ENCODE results near the gene CAMK2B.
"Not testable (repeated sequence)": the region's sequence is repeated elsewhere in the genome, so short reads cannot be mapped to it uniquely, and the experiment has no call there.

CAMK2B gene

DNA sequence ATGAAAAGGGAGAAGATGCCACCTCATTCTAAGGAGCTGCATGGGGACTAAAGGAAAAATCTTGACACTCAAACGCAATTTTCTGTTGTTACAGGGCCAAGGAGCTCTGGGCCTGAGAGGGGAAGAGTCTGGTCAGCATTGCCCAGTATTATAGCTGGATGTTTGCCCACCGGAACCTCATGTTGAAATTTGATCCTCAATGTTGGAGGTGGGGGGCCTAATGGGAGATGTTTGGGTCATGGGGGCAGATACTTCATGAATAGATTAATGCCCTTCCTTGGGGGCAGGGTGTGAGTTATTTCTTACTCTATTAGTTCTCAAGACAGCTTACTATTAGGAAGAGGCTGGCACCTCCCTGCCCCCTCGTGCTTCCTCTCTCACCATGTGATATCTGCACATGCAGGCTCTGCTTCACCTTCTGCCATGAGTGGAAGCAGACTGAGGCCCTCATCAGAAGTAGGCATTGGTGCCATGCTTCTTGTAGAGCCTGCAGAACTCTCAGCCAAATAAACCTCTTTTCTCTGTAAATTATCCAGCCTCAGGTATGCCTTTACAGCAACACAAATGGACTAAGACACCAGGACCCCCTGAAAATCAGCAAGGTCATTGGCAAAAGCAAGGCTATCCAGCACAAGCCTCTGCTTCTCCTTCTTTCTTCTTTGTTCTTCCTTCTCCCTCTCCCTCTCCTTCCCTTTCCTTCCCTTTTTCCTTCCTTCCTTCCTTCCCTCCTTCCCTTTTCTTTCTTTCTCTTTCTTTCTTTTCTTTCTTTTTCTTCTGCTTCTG lies 151.3 kb downstream of the CAMK2B start:
- H3K9ac ChIP-seq (ENCODE audit: low read length) = no peak overlapping the region
- no peak overlapping the region for H3K4me3 ChIP-seq (ENCODE audit: low read depth, low read length, poor library complexity, severe bottlenecking)
- H2AFZ ChIP-seq (ENCODE audit: low read length) = no peak overlapping the region
- H3K79me2 ChIP-seq (ENCODE audit: insufficient read depth, low read length) = no peaks in the 10 kb centered on the region
- H3K36me3 ChIP-seq (ENCODE audit: insufficient read depth, low read length) = no peaks in the 10 kb centered on the region
- no peaks in the 10 kb centered on the region for H3K9me2 ChIP-seq (ENCODE audit: low read depth, low read length)
- 0 out of 2 replicates have a peak, but pooled peaks cover 3% of the 10 kb centered on the region for H3K9me3 ChIP-seq (ENCODE audit: low read length)
- H3F3A ChIP-seq (ENCODE audit: insufficient read depth, low read length) = no peaks in the 10 kb centered on the region
- no peak overlapping the region for H3K4me2 ChIP-seq (ENCODE audit: low read length)
- H3K4me1 ChIP-seq (ENCODE audit: insufficient read depth, low read length, severe bottlenecking) = no peaks in the 10 kb centered on the region
- H3K27me3 ChIP-seq (ENCODE audit: insufficient read depth, low read length) = peaks cover 29% of the 10 kb centered on the region; the same call in 1 of the 2 replicates
- H3K27ac ChIP-seq (ENCODE audit: low read depth, low read length, poor library complexity, severe bottlenecking) = no peak overlapping the region
- TF ChIP-seq, protein P1, sequence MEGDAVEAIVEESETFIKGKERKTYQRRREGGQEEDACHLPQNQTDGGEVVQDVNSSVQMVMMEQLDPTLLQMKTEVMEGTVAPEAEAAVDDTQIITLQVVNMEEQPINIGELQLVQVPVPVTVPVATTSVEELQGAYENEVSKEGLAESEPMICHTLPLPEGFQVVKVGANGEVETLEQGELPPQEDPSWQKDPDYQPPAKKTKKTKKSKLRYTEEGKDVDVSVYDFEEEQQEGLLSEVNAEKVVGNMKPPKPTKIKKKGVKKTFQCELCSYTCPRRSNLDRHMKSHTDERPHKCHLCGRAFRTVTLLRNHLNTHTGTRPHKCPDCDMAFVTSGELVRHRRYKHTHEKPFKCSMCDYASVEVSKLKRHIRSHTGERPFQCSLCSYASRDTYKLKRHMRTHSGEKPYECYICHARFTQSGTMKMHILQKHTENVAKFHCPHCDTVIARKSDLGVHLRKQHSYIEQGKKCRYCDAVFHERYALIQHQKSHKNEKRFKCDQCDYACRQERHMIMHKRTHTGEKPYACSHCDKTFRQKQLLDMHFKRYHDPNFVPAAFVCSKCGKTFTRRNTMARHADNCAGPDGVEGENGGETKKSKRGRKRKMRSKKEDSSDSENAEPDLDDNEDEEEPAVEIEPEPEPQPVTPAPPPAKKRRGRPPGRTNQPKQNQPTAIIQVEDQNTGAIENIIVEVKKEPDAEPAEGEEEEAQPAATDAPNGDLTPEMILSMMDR (IDR thresholded peaks at IDR 0.05; ENCODE audit: low read length) = no peak
- no peak for TF ChIP-seq EZH2 (IDR thresholded peaks at IDR 0.05; ENCODE audit: borderline replicate concordance, low read length)
- no peaks in the 10 kb centered on the region for H4K20me1 ChIP-seq (ENCODE audit: insufficient read depth, low read length)

DNA sequence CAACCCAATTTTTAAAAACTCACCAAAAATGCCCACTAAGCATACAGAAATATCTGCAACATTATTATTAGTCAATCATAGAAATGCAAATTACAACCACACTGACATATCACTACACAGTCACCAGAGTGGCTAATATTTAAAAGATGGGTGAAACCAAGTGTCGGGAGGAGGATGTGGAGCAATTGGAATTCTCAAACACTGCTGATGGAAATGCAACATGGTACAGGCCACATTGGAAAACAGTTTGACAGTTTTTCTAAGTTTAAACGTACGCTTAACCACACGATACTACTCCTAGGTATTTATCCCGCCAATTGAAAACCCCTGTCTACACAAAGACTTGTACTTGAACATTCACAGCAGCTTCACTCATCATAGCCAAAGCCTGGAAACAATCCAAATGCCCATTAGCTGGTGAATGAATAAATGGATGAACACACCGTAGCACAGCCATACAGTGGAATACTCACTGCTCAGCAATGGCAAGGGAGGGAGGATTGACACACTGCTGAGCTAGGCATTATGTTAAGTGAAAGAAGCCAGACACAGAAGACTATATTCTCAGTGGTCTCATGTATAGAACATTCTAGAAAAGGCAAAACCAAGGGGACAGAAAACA lies 152.5 kb downstream of the CAMK2B start:
- Histone ChIP-seq H3K9me3 (ENCODE audit: low read length) (0 out of 2 replicates have a peak, but pooled peaks cover 3% of the 10 kb centered on the region), H4K20me1 (ENCODE audit: insufficient read depth, low read length) (no peaks in the 10 kb centered on the region), H3K4me3 (ENCODE audit: low read depth, low read length, poor library complexity, severe bottlenecking) (no peak overlapping the region), H3K27me3 (ENCODE audit: insufficient read depth, low read length) (peaks cover 24% of the 10 kb centered on the region; the same call in 1 of the 2 replicates), H3K79me2 (ENCODE audit: insufficient read depth, low read length) (no peaks in the 10 kb centered on the region), H3K9me2 (ENCODE audit: low read depth, low read length) (no peaks in the 10 kb centered on the region), H3K4me1 (ENCODE audit: insufficient read depth, low read length, severe bottlenecking) (no peaks in the 10 kb centered on the region), H3K27ac (ENCODE audit: low read depth, low read length, poor library complexity, severe bottlenecking) (no peak overlapping the region), H3F3A (ENCODE audit: insufficient read depth, low read length) (no peaks in the 10 kb centered on the region), H3K9ac (ENCODE audit: low read length) (no peak overlapping the region), H3K36me3 (ENCODE audit: insufficient read depth, low read length) (no peaks in the 10 kb centered on the region), H2AFZ (ENCODE audit: low read length) (no peak overlapping the region), H3K4me2 (ENCODE audit: low read length) (no peak overlapping the region)
- TF ChIP-seq, protein P1 (IDR thresholded peaks at IDR 0.05; ENCODE audit: low read length) = no peak
- TF ChIP-seq EZH2 (IDR thresholded peaks at IDR 0.05; ENCODE audit: borderline replicate concordance, low read length) = no peak

DNA sequence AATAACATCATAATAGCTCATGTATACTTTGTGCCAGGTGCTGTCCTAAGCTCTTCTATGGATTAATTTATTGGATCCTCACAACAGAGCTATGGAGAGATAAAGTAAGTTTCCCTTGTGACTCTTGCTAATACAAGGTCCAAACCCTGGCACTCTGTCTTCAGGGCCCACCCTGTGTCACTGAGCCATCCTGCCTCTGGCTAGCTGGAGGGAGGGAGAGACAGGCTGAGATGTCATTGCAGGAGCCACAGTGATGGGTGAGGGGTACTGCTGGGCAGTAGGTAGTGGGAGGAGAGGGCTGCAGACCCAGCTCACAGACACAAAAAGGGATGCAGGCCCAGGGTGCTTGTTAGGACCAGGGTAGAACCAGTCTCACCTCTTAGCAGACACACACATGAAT lies 153.0 kb downstream of the CAMK2B start:
- TF ChIP-seq, protein P1 (IDR thresholded peaks at IDR 0.05; ENCODE audit: low read length) = no peak
- no peak for TF ChIP-seq EZH2 (IDR thresholded peaks at IDR 0.05; ENCODE audit: borderline replicate concordance, low read length)
- Histone ChIP-seq H3K9me2 (ENCODE audit: low read depth, low read length) (no peaks in the 10 kb centered on the region), H3K27me3 (ENCODE audit: insufficient read depth, low read length) (peaks cover 18% of the 10 kb centered on the region; the same call in 1 of the 2 replicates)

DNA sequence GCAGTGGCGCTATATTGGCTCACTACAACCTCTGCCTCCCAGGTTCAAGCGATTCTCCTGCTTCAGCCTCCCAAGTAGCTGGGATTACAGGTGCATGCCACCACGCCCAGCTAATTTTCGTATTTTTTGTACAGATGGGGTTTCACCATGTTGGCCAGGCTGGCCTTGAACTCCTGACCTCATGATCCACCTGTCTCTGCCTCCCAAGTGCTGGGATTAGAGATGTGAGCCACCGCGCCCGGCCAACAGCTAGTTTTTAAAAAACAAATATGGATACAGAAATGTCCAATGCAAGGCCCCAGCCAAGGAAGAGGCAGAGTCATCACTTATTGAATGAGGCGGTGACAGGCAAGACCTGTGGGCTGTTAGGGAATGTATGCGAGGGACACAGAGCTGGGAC lies 153.5 kb downstream of the CAMK2B start:
- H3K9me3 ChIP-seq (ENCODE audit: low read length); H3K4me2 ChIP-seq (ENCODE audit: low read length); H2AFZ ChIP-seq (ENCODE audit: low read length); H3K27ac ChIP-seq (ENCODE audit: low read depth, low read length, poor library complexity, severe bottlenecking); H3F3A ChIP-seq (ENCODE audit: insufficient read depth, low read length); H3K36me3 ChIP-seq (ENCODE audit: insufficient read depth, low read length); H3K9me2 ChIP-seq (ENCODE audit: low read depth, low read length); H4K20me1 ChIP-seq (ENCODE audit: insufficient read depth, low read length); H3K4me3 ChIP-seq (ENCODE audit: low read depth, low read length, poor library complexity, severe bottlenecking); H3K4me1 ChIP-seq (ENCODE audit: insufficient read depth, low read length, severe bottlenecking); H3K79me2 ChIP-seq (ENCODE audit: insufficient read depth, low read length); H3K9ac ChIP-seq (ENCODE audit: low read length): not testable (repeated sequence)
- peaks cover 16% of the 10 kb centered on the region; the same call in 1 of the 2 replicates for H3K27me3 ChIP-seq (ENCODE audit: insufficient read depth, low read length)

More for the DNA sequence above, 153.0 kb downstream of the CAMK2B start:
- Histone ChIP-seq H3F3A (ENCODE audit: insufficient read depth, low read length) (no peaks in the 10 kb centered on the region), H4K20me1 (ENCODE audit: insufficient read depth, low read length) (no peaks in the 10 kb centered on the region), H3K4me2 (ENCODE audit: low read length) (no peak overlapping the region), H3K9me3 (ENCODE audit: low read length) (0 out of 2 replicates have a peak, but pooled peaks cover 3% of the 10 kb centered on the region), H2AFZ (ENCODE audit: low read length) (no peak overlapping the region), H3K4me1 (ENCODE audit: insufficient read depth, low read length, severe bottlenecking) (no peaks in the 10 kb centered on the region), H3K27ac (ENCODE audit: low read depth, low read length, poor library complexity, severe bottlenecking) (no peak overlapping the region), H3K4me3 (ENCODE audit: low read depth, low read length, poor library complexity, severe bottlenecking) (no peak overlapping the region), H3K9ac (ENCODE audit: low read length) (no peak overlapping the region), H3K79me2 (ENCODE audit: insufficient read depth, low read length) (no peaks in the 10 kb centered on the region), H3K36me3 (ENCODE audit: insufficient read depth, low read length) (no peaks in the 10 kb centered on the region)
